ENCODE measurements around the gene DHRS2. TPM values are rescaled to one million over a fixed set of nuclear protein-coding genes. Genes with fewer than 3 reads are reported as not detected.
A peak's percentile ranks its signal among the peaks of the same experiment; 100 is the strongest.
"Not testable (repeated sequence)": the region's sequence is repeated elsewhere in the genome, so short reads cannot be mapped to it uniquely, and the experiment has no call there.

DHRS2 gene
- total and polyA plus RNA-seq, 5 donors, result not detected

DNA sequence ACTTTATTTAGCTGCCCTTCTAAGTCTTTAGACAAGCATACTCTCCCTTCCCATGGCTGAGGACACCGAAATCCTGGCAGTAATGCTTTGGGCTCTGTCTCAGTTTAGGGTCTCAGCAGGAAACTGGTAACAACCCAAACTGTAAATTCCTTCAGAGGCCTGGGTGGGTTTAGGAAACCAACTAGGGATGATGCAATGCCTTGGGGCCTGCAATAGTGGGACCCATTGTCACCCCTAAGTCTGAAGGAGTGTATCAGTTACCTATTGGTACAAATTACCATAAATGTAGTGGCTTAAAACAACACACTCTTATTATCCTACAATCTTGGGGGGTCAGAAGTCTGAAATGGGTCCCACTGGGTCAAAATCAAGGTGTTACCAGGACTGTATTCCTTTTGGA lies 36.0 kb downstream of the DHRS2 start:
- 93% methylated on average over 1 of the region's 1 CpG for WGBS
- H3K4me3 ChIP-seq (ENCODE audit: low read length), result no peak overlapping the region
- no peak overlapping the region for H3K27ac ChIP-seq (ENCODE audit: low read length)
- no peaks in the 10 kb centered on the region for H3K9me3 ChIP-seq (ENCODE audit: control insufficient read depth, low read length)
- no peaks in the 10 kb centered on the region for H3K4me1 ChIP-seq (ENCODE audit: control insufficient read depth, insufficient read depth, low read length)
- DNase-seq, result no peak
- H3K27me3 ChIP-seq (ENCODE audit: control insufficient read depth, insufficient read depth), result no peaks in the 10 kb centered on the region
- intact Hi-C loops (cut with DNase I), result no loop called here
- no peak for ATAC-seq

DNA sequence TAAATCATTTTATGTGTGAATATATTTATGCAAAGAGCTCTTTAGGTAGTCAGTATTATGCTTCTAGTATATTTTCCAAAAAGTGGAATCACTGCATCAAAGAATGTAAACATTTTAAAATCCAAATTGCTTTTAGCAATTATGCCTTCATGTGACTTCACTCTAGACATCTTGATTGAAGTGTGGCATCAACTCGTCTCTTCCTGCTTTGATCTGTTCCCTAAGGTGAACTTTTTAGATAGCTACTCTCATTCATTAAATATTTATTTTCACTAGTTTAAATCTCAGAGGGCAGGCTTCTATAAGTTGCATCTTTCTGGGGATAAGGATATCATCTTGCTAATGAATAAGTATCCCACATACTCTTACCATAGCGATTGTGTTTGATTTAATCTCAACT lies 39.2 kb downstream of the DHRS2 start:
- no peaks in the 10 kb centered on the region for H3K27me3 ChIP-seq (ENCODE audit: control insufficient read depth, insufficient read depth)
- ATAC-seq (no peak), DNase-seq (no peak)
- no peak overlapping the region for H3K4me3 ChIP-seq (ENCODE audit: low read length)
- WGBS, result 61% methylated on average over 2 of the region's 2 CpGs
- H3K4me1 ChIP-seq (ENCODE audit: control insufficient read depth, insufficient read depth, low read length), result no peaks in the 10 kb centered on the region
- H3K27ac ChIP-seq (ENCODE audit: low read length), result no peak overlapping the region
- intact Hi-C loops (cut with DNase I), result no loop called here
- no peaks in the 10 kb centered on the region for H3K9me3 ChIP-seq (ENCODE audit: control insufficient read depth, low read length)

DNA sequence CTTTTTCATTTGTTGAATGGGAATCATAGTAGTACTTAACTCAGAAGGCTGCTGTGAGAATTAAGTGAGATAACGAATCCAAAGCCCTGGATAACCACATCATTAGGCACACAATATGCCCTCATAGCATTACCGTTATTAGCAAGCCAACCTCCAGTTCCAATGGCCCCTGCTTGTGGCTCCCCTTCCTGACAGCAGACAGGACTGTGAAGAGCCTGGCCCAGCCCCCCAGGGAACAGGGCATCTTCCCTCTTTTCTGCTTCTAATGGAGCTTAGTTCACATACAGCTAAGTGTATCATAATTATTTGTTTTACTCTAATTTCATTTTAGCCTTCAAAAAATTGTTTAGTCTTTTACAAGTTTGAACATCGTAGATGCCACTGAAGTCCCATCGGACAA lies 39.7 kb downstream of the DHRS2 start:
- DNase-seq (no peak), ATAC-seq (no peak)
- Histone ChIP-seq H3K27ac (ENCODE audit: low read length) (no peak overlapping the region), H3K4me1 (ENCODE audit: control insufficient read depth, insufficient read depth, low read length) (no peaks in the 10 kb centered on the region), H3K27me3 (ENCODE audit: control insufficient read depth, insufficient read depth) (no peaks in the 10 kb centered on the region), H3K9me3 (ENCODE audit: control insufficient read depth, low read length) (no peaks in the 10 kb centered on the region), H3K4me3 (ENCODE audit: low read length) (no peak overlapping the region)
- WGBS, result 78% methylated on average over 4 of the region's 4 CpGs
- intact Hi-C loops (cut with DNase I), result no loop called here

DNA sequence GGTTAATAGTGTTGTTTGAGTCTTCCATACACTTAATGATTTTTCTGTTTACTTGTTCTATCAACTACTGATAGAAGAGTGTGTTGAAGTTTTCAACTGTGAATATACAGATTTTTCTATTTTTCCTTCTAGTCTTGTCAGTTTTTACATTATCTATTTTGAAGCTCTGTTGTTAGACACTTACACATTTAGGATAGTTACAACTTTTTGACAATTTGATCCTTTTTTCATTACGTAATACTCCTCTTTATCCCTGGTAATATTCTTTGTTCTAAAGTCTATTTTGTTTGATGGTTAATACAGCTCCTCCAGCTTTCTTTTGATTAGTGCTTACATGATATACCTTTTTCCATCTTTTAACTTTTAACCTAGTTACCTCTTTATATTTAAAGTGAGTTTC lies 45.2 kb downstream of the DHRS2 start:
- Histone ChIP-seq H3K9me3 (ENCODE audit: control insufficient read depth, low read length) (no peaks in the 10 kb centered on the region), H3K27me3 (ENCODE audit: control insufficient read depth, insufficient read depth) (no peaks in the 10 kb centered on the region), H3K4me1 (ENCODE audit: control insufficient read depth, insufficient read depth, low read length) (no peaks in the 10 kb centered on the region), H3K4me3 (ENCODE audit: low read length) (no peak overlapping the region), H3K27ac (ENCODE audit: low read length) (no peak overlapping the region)
- DNase-seq, result no peak
- ATAC-seq, result no peak
- intact Hi-C loops (cut with DNase I), result no loop called here
- WGBS, result 81% methylated on average over 1 of the region's 1 CpG

DNA sequence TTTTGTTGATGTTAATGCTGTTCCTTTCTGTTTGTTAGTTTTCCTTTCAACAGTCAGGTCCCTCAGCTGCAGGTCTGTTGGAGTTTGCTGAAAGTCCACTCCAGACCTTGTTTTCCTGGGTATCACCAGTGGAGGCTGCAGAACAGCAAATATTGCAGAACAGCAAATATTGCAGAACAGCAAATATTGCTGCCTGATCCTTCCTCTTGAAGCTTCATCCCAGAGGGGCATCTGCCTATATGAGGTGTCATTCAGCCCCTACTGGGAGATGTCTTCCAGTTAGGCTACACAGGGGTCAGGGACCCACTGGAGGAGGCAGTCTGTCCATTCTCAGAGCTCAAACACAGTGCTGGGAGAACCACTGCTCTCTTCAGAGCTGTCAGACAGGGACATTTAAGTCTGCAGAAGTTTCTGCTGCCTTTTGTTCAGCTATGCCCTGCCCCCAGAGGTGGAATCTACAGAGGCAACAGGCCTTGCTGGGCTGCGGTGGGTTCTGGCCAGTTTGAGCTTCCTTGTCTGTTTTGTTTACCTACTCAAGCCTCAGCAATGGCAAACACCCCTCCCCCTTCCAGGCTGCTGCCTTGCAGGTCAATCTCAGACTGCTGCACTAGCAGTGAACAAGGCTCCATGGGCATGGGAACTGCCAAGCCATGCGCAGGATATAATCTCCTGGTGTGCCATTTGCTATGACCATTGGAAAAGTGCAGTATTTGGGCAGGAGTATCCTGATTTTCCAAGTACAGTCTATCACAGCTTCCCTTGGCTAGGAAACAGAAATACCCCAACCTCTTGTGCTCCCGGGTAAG lies 53.7 kb downstream of the DHRS2 start:
- H3K4me1 ChIP-seq (ENCODE audit: control insufficient read depth, insufficient read depth, low read length); H3K27ac ChIP-seq (ENCODE audit: low read length); intact Hi-C loops (cut with DNase I); DNase-seq; ATAC-seq; H3K9me3 ChIP-seq (ENCODE audit: control insufficient read depth, low read length); H3K27me3 ChIP-seq (ENCODE audit: control insufficient read depth, insufficient read depth); H3K4me3 ChIP-seq (ENCODE audit: low read length): not testable (repeated sequence)
- WGBS, result 91% methylated on average over 3 of the region's 3 CpGs

DNA sequence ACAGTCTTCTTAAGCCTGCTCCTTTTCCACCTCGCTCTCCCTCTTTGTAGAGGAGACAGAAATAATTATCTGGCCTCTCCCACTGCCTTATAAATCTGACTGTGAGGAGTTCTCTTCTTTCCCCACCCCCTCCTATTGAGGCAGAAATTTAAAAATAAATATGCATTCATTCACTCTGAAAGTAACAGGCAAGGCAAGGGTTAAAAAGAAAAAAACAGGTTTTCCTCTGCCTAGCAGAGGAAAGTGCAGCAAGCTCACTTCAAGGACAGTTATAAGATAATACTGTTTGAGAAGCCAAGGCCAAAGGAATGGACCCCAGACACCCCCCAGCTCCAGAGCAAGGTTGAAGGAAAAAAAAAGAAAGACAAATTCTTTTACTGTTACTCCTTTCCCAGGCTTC lies 56.3 kb downstream of the DHRS2 start:
- intact Hi-C loops (cut with DNase I), result no loop called here
- H3K27ac ChIP-seq (ENCODE audit: low read length), result no peak overlapping the region
- WGBS, result 96% methylated on average over 1 of the region's 1 CpG

DNA sequence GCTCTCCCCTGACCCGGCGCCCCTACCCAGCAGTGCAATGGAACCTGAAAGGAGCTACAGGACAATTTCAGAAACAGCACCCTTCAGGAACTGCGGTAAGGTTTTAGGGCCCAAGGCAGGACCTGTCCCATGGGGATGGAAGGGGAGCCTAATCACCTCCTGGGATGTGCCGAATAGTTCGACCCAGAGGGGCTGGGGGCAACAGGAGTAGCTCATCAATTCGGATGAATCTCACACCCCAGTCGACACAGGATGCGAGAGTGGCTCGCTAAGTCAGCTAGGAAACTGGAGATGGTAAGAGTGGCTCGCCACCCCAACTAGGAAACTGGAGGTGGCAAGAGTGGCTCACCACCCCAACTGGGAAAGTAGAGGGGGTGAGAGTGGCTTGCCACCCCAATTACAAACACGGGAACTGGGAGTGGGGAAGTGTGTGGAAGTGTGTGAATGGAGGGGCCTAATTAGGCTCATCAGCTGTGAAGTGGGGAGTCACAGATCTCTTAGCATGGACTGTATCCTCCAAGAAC lies 57.1 kb downstream of the DHRS2 start:
- ATAC-seq (no peak), DNase-seq (no peak)
- Histone ChIP-seq H3K27ac (ENCODE audit: low read length) (no peak overlapping the region), H3K27me3 (ENCODE audit: control insufficient read depth, insufficient read depth) (no peaks in the 10 kb centered on the region), H3K4me1 (ENCODE audit: control insufficient read depth, insufficient read depth, low read length) (peaks cover 12% of the 10 kb centered on the region), H3K9me3 (ENCODE audit: control insufficient read depth, low read length) (peaks cover 2% of the 10 kb centered on the region), H3K4me3 (ENCODE audit: low read length) (no peak overlapping the region)
- 81% methylated on average over 11 of the region's 11 CpGs for WGBS
- intact Hi-C loops (cut with DNase I), result no loop called here

More for the DNA sequence above, 56.3 kb downstream of the DHRS2 start:
- no peak for ATAC-seq
- Histone ChIP-seq H3K4me1 (ENCODE audit: control insufficient read depth, insufficient read depth, low read length) (peaks cover 12% of the 10 kb centered on the region), H3K9me3 (ENCODE audit: control insufficient read depth, low read length) (peaks cover 2% of the 10 kb centered on the region), H3K4me3 (ENCODE audit: low read length) (no peak overlapping the region), H3K27me3 (ENCODE audit: control insufficient read depth, insufficient read depth) (no peaks in the 10 kb centered on the region)
- DNase-seq, result no peak

DNA sequence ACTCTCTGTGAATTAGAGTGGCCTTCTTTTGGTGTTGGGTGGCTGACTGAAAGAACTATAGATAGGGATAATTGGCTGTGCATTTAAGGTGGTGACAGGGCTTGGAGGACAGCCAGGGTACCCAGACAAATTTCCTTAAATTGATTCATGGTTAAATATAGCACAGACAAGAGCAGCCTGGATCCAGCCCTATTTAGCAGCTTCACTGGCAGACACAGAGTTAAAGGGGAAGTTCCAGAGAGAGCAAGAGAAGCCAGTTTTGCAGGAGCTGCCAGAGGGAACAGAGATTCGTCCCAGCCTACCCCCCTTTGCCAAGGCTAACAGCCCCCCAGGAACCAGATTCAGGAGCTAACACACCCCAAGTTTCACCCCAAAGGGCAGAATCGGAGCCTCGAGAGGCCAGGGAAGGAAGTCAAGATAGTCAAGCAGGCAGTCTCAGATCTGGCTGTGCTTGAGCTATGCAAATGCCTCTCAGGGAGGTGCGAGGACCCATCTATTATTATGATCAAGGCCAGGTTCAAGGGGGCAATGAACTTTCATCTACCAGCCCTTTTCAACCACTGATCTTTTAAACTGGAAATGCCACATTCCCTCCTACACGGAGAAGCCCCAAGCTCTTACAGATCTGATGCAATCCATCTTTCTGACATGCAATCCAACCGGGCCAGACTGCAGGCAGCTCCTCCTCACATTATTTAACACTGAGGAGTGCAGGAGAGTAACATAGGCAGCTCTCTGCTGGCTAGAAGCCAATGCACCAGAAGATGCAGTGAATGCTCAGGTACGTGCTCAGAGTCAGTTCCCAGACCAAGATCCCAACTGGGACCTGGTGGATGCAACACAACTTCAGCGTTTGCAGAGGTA lies 58.2 kb downstream of the DHRS2 start:
- peak overlapping the region; percentile 18 for H3K4me3 ChIP-seq (ENCODE audit: low read length)
- 5% methylated on average over 8 of the region's 8 CpGs for WGBS
- peak; percentile 51 to 67 for ATAC-seq
- H3K27ac ChIP-seq (ENCODE audit: low read length), result no peak overlapping the region
- H3K9me3 ChIP-seq (ENCODE audit: control insufficient read depth, low read length), result peaks cover 2% of the 10 kb centered on the region
- H3K27me3 ChIP-seq (ENCODE audit: control insufficient read depth, insufficient read depth), result no peaks in the 10 kb centered on the region
- peaks cover 12% of the 10 kb centered on the region for H3K4me1 ChIP-seq (ENCODE audit: control insufficient read depth, insufficient read depth, low read length)
- no peak for DNase-seq
- intact Hi-C loops (cut with DNase I), result no loop called here

Other genes with a start within 250 kb of the DHRS2 start
- gene MYH6, start 228.1 kb upstream of the DHRS2 start, total RNA-seq, result over 10,000 TPM; 12,862 to 15,773 (median 14,347) TPM
- 11,120 TPM for gene MYH6, start 228.1 kb upstream of the DHRS2 start, polyA plus RNA-seq
- gene MYH7, start 200.7 kb upstream of the DHRS2 start, total RNA-seq, result 1,000 to 10,000 TPM in 1 of 4 donors, 100 to 1,000 TPM in 3; 461 to 2,251 (median 602) TPM
- 1,734 TPM for gene MYH7, start 200.7 kb upstream of the DHRS2 start, polyA plus RNA-seq
- 10 to 100 TPM; 19.3 to 23.4 (median 21.8) TPM for gene NGDN, start 166.7 kb upstream of the DHRS2 start, total RNA-seq
- gene NGDN, start 166.7 kb upstream of the DHRS2 start, polyA plus RNA-seq, result 26.8 TPM
- gene ZFHX2, start 84.6 kb upstream of the DHRS2 start, total RNA-seq, result 1 to 10 TPM in 1 of 4 donors, under 1 TPM in 3; 0.31 to 1.0 (median 0.87) TPM
- 0.50 TPM for gene ZFHX2, start 84.6 kb upstream of the DHRS2 start, polyA plus RNA-seq
- 10 to 100 TPM; 18.8 to 21.5 (median 20.9) TPM for gene THTPA, start 80.1 kb upstream of the DHRS2 start, total RNA-seq
- 22.9 TPM for gene THTPA, start 80.1 kb upstream of the DHRS2 start, polyA plus RNA-seq
- 10 to 100 TPM; 13.8 to 17.9 (median 15.4) TPM for gene AP1G2, start 68.6 kb upstream of the DHRS2 start, total RNA-seq
- 12.9 TPM for gene AP1G2, start 68.6 kb upstream of the DHRS2 start, polyA plus RNA-seq
- gene JPH4, start 57.6 kb upstream of the DHRS2 start, total RNA-seq, result under 1 TPM; 0.11 to 0.38 (median 0.27) TPM
- gene JPH4, start 57.6 kb upstream of the DHRS2 start, polyA plus RNA-seq, result 0.23 TPM

Measured in right cardiac atrium (tissue), 5 donors.